ENCODE data around the gene MGRN1. TPM values are rescaled to one million over a fixed set of nuclear protein-coding genes. Genes with fewer than 3 reads are reported as not detected.

Gene MGRN1
- total and polyA plus RNA-seq, 2 donors (not counting 3 experiments of a cell fraction or from before 2014, with no cell fraction given), result 15.6 to 73.0 TPM

- FAIRE-seq (no peak), DNase-seq (ENCODE audit: low read depth, low spot score) (no peak)
- no peaks in the 10 kb centered on the region for H3K27me3 ChIP-seq (ENCODE audit: control insufficient read depth in 2 of 2, insufficient read depth in 2 of 2, low read length in 2 of 2)
- BruUV-seq (replicated peaks), result no TSS peak
- no peaks in the 10 kb centered on the region for H3K9me1 ChIP-seq (replicated peaks; ENCODE audit: control insufficient read depth, extremely low read depth, insufficient read depth, low read length)
- no peak overlapping the region for H2AFZ ChIP-seq (ENCODE audit: low read depth, low read length)
- CTCF ChIA-PET, result interaction anchor here (1.4 kb wide), 1 partner anchor 51 kb away, joined by 3 read pairs; no protein-coding TSS in a partner anchor
- no peaks in the 10 kb centered on the region for H4K20me1 ChIP-seq (replicated peaks; ENCODE audit: control insufficient read depth, extremely low read depth, insufficient read depth, low read length)
- intact Hi-C loops (cut with micrococcal nuclease) (no loop called here), dilution Hi-C loops (cut with MboI; ENCODE audit: extremely low pct_ligation_motif_present, low sequenced_read_pairs) (no loop called here)
- no peaks in the 10 kb centered on the region for H3K4me1 ChIP-seq (ENCODE audit: control insufficient read depth, extremely low read depth, insufficient read depth, low read length)
- POLR2A ChIA-PET, result no interaction called here
- no peak overlapping the region for H3K27ac ChIP-seq (ENCODE audit: insufficient read depth, low read depth, low read length)
- H3K79me2 ChIP-seq (ENCODE audit: control insufficient read depth, insufficient read depth, low read length), result no peaks in the 10 kb centered on the region
- no peak overlapping the region for H3K4me3 ChIP-seq (replicated peaks in 1 of 3; ENCODE audit: insufficient read depth in 1 of 3, low read depth in 1 of 3, low read length in 3 of 3)
- H3K36me3 ChIP-seq (ENCODE audit: control insufficient read depth in 2 of 2, extremely low read depth in 1 of 2, insufficient read depth in 2 of 2, low read length in 2 of 2), result peaks cover 3 to 34% of the 10 kb centered on the region in 2 experiments
- TF ChIP-seq FOS (IDR thresholded peaks at IDR 0.05; ENCODE audit: borderline replicate concordance, insufficient read depth, low read length), result no peak
- H3K9ac ChIP-seq (replicated peaks; ENCODE audit: extremely low read depth, insufficient read depth, low read length), result no peak overlapping the region
- H3K4me2 ChIP-seq (ENCODE audit: insufficient read depth, low read length), result no peak overlapping the region
- H3K9me3 ChIP-seq (replicated peaks; ENCODE audit: control insufficient read depth, insufficient read depth, low read length), result no peaks in the 10 kb centered on the region
These were observed 76.5 kb downstream of the MGRN1 start for GRCh38 chr16:4700997-4701743.

GRCh38 chr16:4701791-4702465 is 77.3 kb downstream of the MGRN1 start:
- Histone ChIP-seq H3K9ac (replicated peaks; ENCODE audit: extremely low read depth, insufficient read depth, low read length) (no peak overlapping the region), H3K9me3 (replicated peaks; ENCODE audit: control insufficient read depth, insufficient read depth, low read length) (no peaks in the 10 kb centered on the region), H3K36me3 (ENCODE audit: control insufficient read depth in 2 of 2, extremely low read depth in 1 of 2, insufficient read depth in 2 of 2, low read length in 2 of 2) (peaks cover 3 to 31% of the 10 kb centered on the region in 2 experiments), H2AFZ (ENCODE audit: low read depth, low read length) (no peak overlapping the region), H3K4me3 (replicated peaks in 1 of 3; ENCODE audit: insufficient read depth in 1 of 3, low read depth in 1 of 3, low read length in 3 of 3) (no peak overlapping the region), H3K27ac (ENCODE audit: insufficient read depth, low read depth, low read length) (no peak overlapping the region), H3K27me3 (ENCODE audit: control insufficient read depth in 2 of 2, insufficient read depth in 2 of 2, low read length in 2 of 2) (no peaks in the 10 kb centered on the region), H4K20me1 (replicated peaks; ENCODE audit: control insufficient read depth, extremely low read depth, insufficient read depth, low read length) (no peaks in the 10 kb centered on the region), H3K9me1 (replicated peaks; ENCODE audit: control insufficient read depth, extremely low read depth, insufficient read depth, low read length) (no peaks in the 10 kb centered on the region), H3K4me1 (ENCODE audit: control insufficient read depth, extremely low read depth, insufficient read depth, low read length) (no peaks in the 10 kb centered on the region), H3K4me2 (ENCODE audit: insufficient read depth, low read length) (no peak overlapping the region), H3K79me2 (ENCODE audit: control insufficient read depth, insufficient read depth, low read length) (no peaks in the 10 kb centered on the region)
- CTCF ChIA-PET, result interaction anchor here (1.4 kb wide), 1 partner anchor 52 kb away, joined by 3 read pairs; no protein-coding TSS in a partner anchor
- DNase-seq (ENCODE audit: low read depth, low spot score), result no peak
- intact Hi-C loops (cut with micrococcal nuclease), result no loop called here
- no TSS peak for BruUV-seq (replicated peaks)
- dilution Hi-C loops (cut with MboI; ENCODE audit: extremely low pct_ligation_motif_present, low sequenced_read_pairs), result no loop called here
- no peak for TF ChIP-seq FOS (IDR thresholded peaks at IDR 0.05; ENCODE audit: borderline replicate concordance, insufficient read depth, low read length)
- no peak for TF ChIP-seq POLR2AphosphoS5 (IDR thresholded peaks at IDR 0.05; ENCODE audit: insufficient read depth, low read depth, low read length)
- TF ChIP-seq EZH2 (IDR thresholded peaks at IDR 0.05; ENCODE audit: borderline replicate concordance, low read depth, low read length, severe bottlenecking), result no peak
- no peak for TF ChIP-seq MAX (IDR thresholded peaks at IDR 0.05; ENCODE audit: insufficient read depth, insufficient read length)
- TF ChIP-seq CTCF (IDR thresholded peaks at IDR 0.05; ENCODE audit: extremely low read depth in 1 of 2, insufficient read depth in 1 of 2, low read depth in 1 of 2, low read length in 2 of 2), result no peak
- TF ChIP-seq MYC (IDR thresholded peaks at IDR 0.05; ENCODE audit: low read depth, low read length), result no peak
- TF ChIP-seq POLR2A (IDR thresholded peaks at IDR 0.05; ENCODE audit: low read depth, low read length), result no peak
- POLR2A ChIA-PET, result no interaction called here
- FAIRE-seq, result no peak

Data from endothelial cell of umbilical vein (primary cell).